Umbilical cord (tissue), 2 donors: Measurements from ENCODE around the gene BFSP1. TPM values are rescaled to one million over a fixed set of nuclear protein-coding genes. Genes with fewer than 3 reads are reported as not detected.

ENCODE experiments used
- DNase-seq: peaks from one replicate; pipeline ENCODE4 v3.0.0-alpha.2; 2015; ENCODE audit warnings: low spot score
- total RNA-seq: library from RNA; depleted of rRNA; stranded (reverse); fragments of >200 nt; gene quantifications from one replicate; pipeline ENCODE4 v1.2.3, GENCODE V29; 2014; ENCODE audit warnings: low replicate concordance; ENCODE audit not compliant: insufficient read depth

BFSP1 gene
- 2.9 TPM for total RNA-seq

- DNase-seq, result peak; percentile 59
Measured at GRCh38 chr20:17530716-17531664, at the start of gene BFSP1. Gene BFSP1 (minus strand): TSS chr20:17531379. CDS start chr20:17531329, 50 bp downstream.

GRCh38 chr20:17580895-17581294 is 49.7 kb upstream of the BFSP1 start:
- no peak for DNase-seq

DNA sequence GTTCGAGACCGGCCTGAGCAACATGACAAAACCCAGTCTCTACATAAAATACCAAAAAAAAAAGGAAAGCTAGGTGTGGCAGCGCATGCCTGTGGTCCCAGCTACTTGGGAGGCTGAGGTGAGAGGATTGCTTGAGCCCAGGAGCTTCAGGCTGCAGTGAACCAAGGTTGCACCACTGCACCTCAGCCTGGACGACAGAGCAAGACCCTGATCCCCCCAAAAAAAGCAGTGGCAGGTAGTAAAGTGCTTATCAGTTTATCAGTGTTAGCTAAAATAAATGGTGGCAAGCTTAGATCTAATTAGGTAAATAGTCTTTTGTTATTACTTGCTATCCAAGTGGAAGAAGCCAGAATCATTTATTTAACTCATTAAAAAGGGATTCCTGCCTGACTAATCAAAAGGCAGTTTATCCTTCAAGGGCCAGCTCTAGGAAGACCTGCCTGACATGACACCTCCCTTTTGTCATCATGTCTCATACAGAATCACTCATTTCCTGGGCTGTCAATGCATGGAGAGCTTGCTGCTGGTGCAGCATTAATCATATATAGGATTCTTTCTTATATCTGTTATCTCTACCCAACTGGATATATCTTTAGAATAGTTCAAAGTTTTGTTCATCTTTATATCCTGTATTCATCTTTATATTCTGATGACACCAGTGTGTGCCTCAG is 48.3 kb upstream of the BFSP1 start:
- DNase-seq, result no peak

DNA sequence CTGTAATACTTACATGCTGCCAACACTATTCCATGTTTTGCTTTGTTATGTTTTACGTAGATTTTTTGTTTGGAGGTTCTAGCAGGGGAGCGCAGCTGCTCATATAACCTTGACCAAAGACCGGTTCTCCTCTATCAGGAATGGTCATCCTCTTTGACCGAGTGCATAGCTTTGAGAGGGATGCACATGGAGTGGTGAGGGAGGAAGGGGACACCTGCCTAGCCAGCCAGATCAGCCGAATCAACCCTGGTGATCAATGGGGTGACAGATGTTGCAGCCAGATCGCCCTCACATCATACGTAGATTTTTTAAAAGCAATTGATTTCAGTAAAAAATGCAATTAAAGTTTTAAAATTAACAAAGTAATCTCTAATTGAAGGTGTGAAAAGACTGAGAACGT is 45.0 kb upstream of the BFSP1 start:
- DNase-seq, result no peak

DNA sequence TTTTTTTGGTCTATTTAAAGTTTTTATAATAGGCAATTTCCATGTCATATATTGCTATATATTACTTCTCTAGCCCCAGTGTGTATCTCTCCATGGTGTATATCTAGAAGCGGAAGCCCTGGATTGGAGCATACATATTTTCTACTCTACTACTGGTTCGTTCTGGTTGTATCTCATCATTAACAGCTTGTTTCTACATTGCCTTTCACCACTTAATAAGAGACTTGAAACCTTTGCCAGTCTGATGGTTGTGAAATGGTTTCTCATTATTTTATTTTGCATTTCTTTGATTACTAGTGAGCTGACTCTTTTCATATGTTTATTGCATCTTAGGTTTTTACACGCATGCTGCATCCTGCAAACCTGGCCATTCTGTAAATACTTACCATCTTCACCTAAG is 42.3 kb upstream of the BFSP1 start:
- no peak for DNase-seq

- no peak for DNase-seq
Measured at GRCh38 chr20:17572034-17572638, 41.0 kb upstream of the BFSP1 start.

DNA sequence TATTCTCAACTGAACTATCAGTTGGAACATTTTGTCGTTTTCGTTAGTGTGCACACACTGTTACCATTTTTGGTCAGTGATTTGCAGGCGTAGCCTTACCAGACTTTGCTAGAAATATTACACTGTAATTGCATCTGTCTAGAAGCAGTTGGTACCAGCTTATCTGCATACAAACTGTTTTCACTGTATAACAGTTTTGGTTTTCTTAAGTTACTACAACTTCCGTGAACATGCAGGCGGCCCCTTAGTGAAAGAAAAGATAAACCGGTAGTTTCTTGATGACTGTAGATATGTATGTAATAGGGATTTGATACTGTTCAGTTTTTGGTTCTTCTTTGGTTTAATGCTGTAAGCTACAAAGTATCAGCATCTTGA is 40.0 kb upstream of the BFSP1 start:
- DNase-seq, result peak; percentile 54

DNA sequence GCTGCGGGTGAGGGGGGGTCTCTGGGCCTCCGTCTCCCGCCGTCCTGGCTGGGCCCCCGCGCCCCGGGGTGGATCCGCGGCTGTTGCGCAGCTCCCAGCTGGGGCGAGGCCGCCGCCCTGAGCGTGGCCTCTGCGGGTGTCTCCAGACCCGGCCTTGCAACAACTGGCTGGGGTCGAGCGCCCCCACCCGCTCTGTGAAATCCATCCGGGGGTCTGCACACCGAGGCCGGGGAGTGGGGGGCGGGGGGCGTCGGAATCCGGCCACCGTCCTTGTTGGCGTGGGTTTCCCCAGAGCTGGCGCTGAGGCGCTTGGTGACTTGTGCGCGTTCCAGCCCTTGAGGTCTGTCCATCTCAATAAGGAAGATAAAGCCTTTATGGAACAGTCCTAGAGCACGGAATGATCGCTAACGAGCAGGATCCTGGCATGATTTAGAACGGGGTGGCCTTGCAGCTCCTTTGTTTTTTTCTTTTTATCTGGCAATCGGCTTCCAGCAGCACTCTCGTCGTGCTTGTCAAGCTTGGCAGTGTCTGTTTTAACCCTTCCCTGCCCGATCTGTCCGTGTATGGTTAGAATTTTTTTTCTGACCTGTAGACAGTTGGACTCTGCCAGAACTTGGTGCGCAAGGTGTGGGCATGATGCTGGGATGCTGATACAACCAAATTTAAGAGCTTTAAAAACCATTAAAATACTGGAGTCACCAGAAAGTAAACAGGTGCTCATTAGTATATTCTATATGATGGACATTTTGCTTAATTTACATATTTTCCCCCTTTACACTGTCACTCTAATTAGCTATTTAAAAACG is 39.4 kb upstream of the BFSP1 start:
- DNase-seq, result peak; percentile 74

GRCh38 chr20:17569616-17570346 is 38.6 kb upstream of the BFSP1 start, which contains the start of gene DSTN:
Gene DSTN (plus strand): TSS chr20:17570075. CDS start chr20:17570209, 134 bp downstream.
- peak; percentile 97 for DNase-seq

- peak; percentile 95 for DNase-seq
Measured at GRCh38 chr20:17568972-17569521, 37.9 kb upstream of the BFSP1 start.

DNA sequence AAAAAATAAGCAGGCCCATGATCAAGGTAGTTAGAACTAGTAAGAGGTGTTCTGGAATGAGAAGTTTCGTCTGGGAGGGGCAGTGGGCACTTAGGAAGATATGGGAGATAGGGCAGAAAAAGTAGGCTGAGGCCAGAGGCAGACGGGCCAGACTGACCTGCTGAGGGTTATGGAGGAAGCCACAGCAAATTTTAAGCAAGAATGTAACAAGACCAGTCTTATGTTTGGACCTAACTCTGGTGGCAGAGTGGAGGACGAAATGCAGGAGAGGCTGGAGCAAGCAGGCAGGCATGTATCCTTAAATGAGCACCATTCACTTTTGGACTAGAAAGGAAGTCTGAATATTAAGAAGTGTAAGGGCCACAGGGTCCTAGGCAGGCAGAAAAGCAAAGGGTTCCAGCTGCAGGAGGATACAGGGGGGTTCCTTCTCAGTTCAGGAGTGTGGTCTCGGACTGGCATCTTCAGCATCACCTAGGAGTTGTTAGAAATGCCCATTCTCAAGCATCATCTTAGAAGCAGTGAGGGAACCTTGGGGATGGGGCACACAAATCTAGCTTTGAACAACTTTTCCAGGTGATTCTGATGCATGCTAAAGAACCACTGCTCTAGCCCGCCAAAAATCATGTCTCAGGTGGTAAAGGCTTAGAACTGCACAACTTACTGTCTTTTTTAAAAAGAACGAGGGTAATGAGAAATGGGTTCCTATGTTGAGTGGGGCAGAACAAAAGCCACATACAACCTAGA is 37.0 kb upstream of the BFSP1 start:
- DNase-seq, result peak; percentile 23

GRCh38 chr20:17566345-17566744 is 35.2 kb upstream of the BFSP1 start:
- DNase-seq, result no peak

GRCh38 chr20:17565169-17565845 is 34.1 kb upstream of the BFSP1 start:
- DNase-seq, result no peak

DNA sequence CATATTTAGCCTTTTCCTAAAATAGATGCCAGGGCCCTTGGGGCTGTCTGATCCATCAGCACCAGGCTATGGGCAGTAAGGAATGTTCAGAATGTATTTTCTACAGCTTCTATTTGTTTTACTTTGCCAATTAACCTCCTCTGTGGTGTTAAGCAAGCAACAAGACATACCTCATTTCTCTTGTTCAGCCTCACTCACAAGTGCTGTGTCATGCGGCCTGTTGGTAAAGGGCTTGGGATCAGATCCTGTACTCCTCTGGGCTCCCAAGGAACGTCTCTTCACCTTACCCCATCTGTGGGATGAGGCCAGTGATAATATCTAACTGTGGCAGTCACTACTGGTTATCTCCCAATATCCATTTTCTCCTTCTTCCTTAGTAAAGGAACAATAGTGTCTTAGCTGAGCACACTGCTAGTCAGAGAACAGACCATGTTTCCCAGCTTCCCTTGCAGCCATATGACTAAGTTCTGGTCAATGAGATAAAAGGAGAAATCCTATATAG is 31.7 kb upstream of the BFSP1 start:
- no peak for DNase-seq

DNA sequence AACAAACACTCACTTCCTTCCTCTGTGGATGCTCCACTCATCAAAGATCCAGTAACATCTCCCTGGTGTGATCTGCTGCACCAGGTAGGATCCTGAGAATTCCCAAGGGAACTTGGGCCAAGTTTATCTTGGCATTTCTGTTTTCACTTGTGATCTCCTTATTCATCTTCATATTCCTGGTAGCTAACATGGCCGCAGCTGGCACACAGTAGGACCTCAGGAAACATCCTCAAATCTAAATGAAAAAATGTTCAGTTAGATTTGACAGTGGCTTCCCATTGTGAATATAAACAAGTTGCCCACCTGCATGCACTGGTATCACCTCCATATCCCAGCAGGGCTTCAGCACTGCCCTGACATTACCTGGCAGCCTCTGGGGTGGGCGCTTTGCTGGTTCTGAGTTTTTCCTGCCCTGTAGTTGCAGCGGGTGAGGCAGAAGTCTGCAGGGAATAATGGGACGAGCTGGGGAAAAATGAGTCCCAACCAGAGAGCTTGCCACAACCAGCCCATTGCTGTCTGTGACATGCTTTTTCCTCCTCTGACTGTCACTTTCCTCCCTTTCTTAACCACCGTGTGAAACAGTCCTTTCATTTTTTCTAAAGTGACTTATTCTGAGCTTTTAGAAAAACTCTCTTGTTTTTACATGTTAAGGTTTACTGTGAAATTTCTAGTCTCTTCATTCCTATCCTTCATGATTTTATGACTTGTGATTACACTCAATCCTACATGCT is 29.3 kb upstream of the BFSP1 start:
- no peak for DNase-seq

DNA sequence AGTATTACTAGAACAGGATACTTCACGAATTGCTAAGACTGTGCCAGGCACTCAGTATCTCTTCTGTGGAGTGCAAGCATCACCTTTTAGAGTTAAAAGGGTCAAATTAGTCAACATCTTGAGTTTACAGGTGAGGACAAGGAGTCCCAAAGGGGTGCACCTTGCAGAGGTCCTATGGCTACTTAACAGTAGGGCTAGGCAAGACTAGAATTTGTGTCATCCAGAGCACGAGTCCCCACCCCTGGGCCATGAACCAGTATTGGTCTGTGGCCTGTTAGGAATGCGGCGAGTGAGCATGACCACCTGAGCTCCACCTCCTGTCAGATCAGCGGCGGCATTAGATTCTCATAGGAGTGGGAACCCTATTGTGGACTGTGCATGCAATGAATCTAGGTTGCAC is 28.2 kb upstream of the BFSP1 start:
- no peak for DNase-seq

DNA sequence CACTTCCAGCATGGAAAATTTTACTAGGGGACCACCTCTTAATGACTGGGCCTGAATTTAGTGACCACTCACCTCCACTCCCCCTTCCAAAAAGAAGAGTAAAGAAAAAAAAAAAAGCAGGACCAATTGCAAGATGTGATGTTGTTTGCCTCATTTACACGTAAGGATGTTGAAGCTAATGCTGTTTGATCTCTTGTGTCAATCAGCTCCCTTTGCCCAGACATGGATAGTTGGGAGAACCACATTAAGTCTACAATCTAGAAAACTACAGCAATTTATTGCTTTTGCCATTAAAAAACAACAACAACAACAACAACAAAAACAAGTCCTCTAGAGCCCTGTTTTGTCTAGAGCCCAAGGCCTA is 27.7 kb upstream of the BFSP1 start:
- no peak for DNase-seq
